Heart right ventricle (tissue), 16 donors: ENCODE measurements around the gene PCBD2. TPM values are rescaled to one million over a fixed set of nuclear protein-coding genes. Genes with fewer than 3 reads are reported as not detected.

ENCODE experiments used
- ATAC-seq, 8 donors: fragments of 200-7000 bp; cut with Tn5 transposase; one replicate each; pipeline ENCODE4 v1.9.1; 2020; ENCODE audit warnings: mild to moderate bottlenecking in 8 of 8, moderate library complexity in 8 of 8, moderate number of reproducible peaks in 1 of 8
- DNase-seq, 2 donors: peaks; one replicate each; pipeline ENCODE4 v3.0.0-alpha.2; 2020
- H3K27ac ChIP-seq, 10 donors: fragments of 200-600 bp; sonication (generic) in 2 of 10; one replicate each; pipeline versions ENCODE4 v1.5.0 to v1.8.0; 2020 to 2022; ENCODE audit warnings: mild to moderate bottlenecking in 3 of 10
- H3K27me3 ChIP-seq, 7 donors: fragments of 200-600 bp; one replicate each; pipeline ENCODE4 v1.8.0; 2021 to 2022; ENCODE audit warnings: mild to moderate bottlenecking in 2 of 7
- H3K36me3 ChIP-seq, 9 donors: fragments of 200-600 bp; sonication (generic) in 1 of 9; one replicate each; pipeline versions ENCODE4 v1.5.0 to v1.8.0; 2020 to 2022; ENCODE audit warnings: mild to moderate bottlenecking in 2 of 9
- H3K4me1 ChIP-seq, 9 donors: fragments of 200-600 bp; sonication (generic) in 1 of 9; one replicate each; pipeline versions ENCODE4 v1.5.0 to v1.8.0; 2020 to 2022; ENCODE audit warnings: mild to moderate bottlenecking in 4 of 9
- H3K4me3 ChIP-seq, 10 donors: fragments of 200-600 bp; sonication (generic) in 2 of 10; one replicate each; pipeline versions ENCODE4 v1.5.0 to v1.8.0; 2020 to 2022; ENCODE audit warnings: mild to moderate bottlenecking in 7 of 10, moderate library complexity in 2 of 10
- H3K9me3 ChIP-seq, 11 donors: fragments of 200-600 bp in 10 of 11; sonication (generic) in 2 of 11; one replicate each; pipeline versions ENCODE4 v1.5.0 to v1.8.0; 2013 to 2022; ENCODE audit warnings: mild to moderate bottlenecking in 2 of 11, control low read depth in 1 of 11, moderate library complexity in 1 of 11
- CTCF ChIP-seq, 9 donors: fragments of 200-600 bp; sonication (generic) in 2 of 9; IDR thresholded peaks; one replicate each; pipeline versions ENCODE4 v1.5.0 to v1.8.0; 2021 to 2022; ENCODE audit warnings: antibody characterized with exemption in 9 of 9, mild to moderate bottlenecking in 5 of 9, moderate library complexity in 1 of 9
- WGBS, 2 donors: extraction: QIAGEN DNeasy Blood & Tissue Kit; methylation state at CpG; one replicate each; pipeline ENCODE4 v1.1.7; 2013; ENCODE audit warnings: inconsistent platforms in 1 of 2; 5-methylcytosine and 5-hydroxymethylcytosine counted together
- intact Hi-C, 10 donors: fragments of 100-400 bp; cut with DNase I; formaldehyde crosslinking; loops; one replicate each; pipeline versions ENCODE4 v1.11.1 to v1.14.2; 2022
- polyA plus RNA-seq, 2 donors: library from polyadenylated mRNA; stranded (reverse); fragments of 200-250 nt; gene quantifications; one replicate each; pipeline ENCODE4 v1.2.3, GENCODE V29; 2013
- total RNA-seq, 10 donors: library from RNA; stranded (reverse); fragmentation: NEBNext Ultra II Directional in 3 of 10; extraction: Animal tissue kit (Norgen Biotek cat#: 25700) in 3 of 10; gene quantifications; one replicate each; pipeline versions ENCODE4 v1.2.1 to v1.2.4, GENCODE V29; 2021 to 2023
- donor health status: Arrhythmogenic right ventricular cardiomyopathy.
- donor health status: ischemic (EF 13 %, LVEDD 7.1; RV severe dilation, severe dysfunction).
- donor health status: healthy with polysubstance abuse.
- donor health status: DM: no; HTN: yes; CAD: no.
- donor health status: DM: no; HTN: no; CAD: no.
- donor health status: ischemic (EF 25% LVEDD 6.9; RV normal size, moderate dysfunction).
- donor health status: ischemic (EF 25% LVEDD 5.7; RV mildly dilated, moderate dysfunction).
- donor health status: healthy.
- donor health status: DM: yes; HTN: yes; CAD: no.
- donor health status: Ischemic cardiomyopathy.
- donor health status: ischemic (EF 35%, LVEDD 5.7; RV mildly dilated, moderate dysfunction).
- donor health status: nonischemic (EF 11% LVEDD 7.7; RV severe dilation, severe dysfunction).
- donor health status: DM: yes; HTN: yes; CAD: no.
- donor health status: PGD.
- donor health status: ischemic (EF 29% LVEDD 5.4; RV normal size, mild dysfunction).
- donor health status: nonischemic (EF 23%, LVEDD 6.1; RV moderate dilation, normal function).

PCBD2 gene
- total and polyA plus RNA-seq, 12 donors: 6.9 to 36.4 (median 24.5) TPM

- Histone ChIP-seq H3K27me3 (no peaks in the 10 kb centered on the region), H3K27ac (no peak within 1 kb of the TSS), H3K4me1 (no peaks in the 10 kb centered on the region), H3K9me3 (no peaks in the 10 kb centered on the region), H3K36me3 (peaks cover 0 to 30% (median 8%) of the 10 kb centered on the region in 9 donors), H3K4me3 (no peak within 1 kb of the TSS)
- no peak for DNase-seq
- intact Hi-C loops: no loop called here
- no peak for TF ChIP-seq CTCF (IDR thresholded peaks at IDR 0.05)
- ATAC-seq: no peak
- WGBS, 2 donors: 90 to 92% methylated on average over 3 of the region's 3 CpGs
Observed at GRCh38 chr5:134967607-134968006, 62.7 kb downstream of the PCBD2 start, which contains the start of gene CATSPER3. CATSPER3 (plus strand) TSS chr5:134967907; CDS start chr5:134967992, 85 bp downstream.

GRCh38 chr5:134968055-134968454 is 63.1 kb downstream of the PCBD2 start:
- Histone ChIP-seq H3K27ac (no peak overlapping the region), H3K36me3 (peaks cover 0 to 26% (median 8%) of the 10 kb centered on the region in 9 donors), H3K4me1 (no peaks in the 10 kb centered on the region), H3K9me3 (no peaks in the 10 kb centered on the region), H3K4me3 (no peak overlapping the region), H3K27me3 (no peaks in the 10 kb centered on the region)
- no peak for ATAC-seq
- DNase-seq: no peak
- intact Hi-C loops: no loop called here
- 91 to 93% methylated on average over 3 of the region's 3 CpGs for WGBS, 2 donors
- TF ChIP-seq CTCF (IDR thresholded peaks at IDR 0.05): no peak

- H3K9me3 ChIP-seq: no peaks in the 10 kb centered on the region
- no peak overlapping the region for H3K4me3 ChIP-seq
- DNase-seq: no peak
- no peaks in the 10 kb centered on the region for H3K27me3 ChIP-seq
- no peak overlapping the region for H3K27ac ChIP-seq
- intact Hi-C loops: no loop called here
- no peak for ATAC-seq
- H3K36me3 ChIP-seq: peaks cover 0 to 23% (median 8%) of the 10 kb centered on the region in 9 donors
- no peaks in the 10 kb centered on the region for H3K4me1 ChIP-seq
- no peak for TF ChIP-seq CTCF (IDR thresholded peaks at IDR 0.05)
Observed at GRCh38 chr5:134969166-134969565, 64.2 kb downstream of the PCBD2 start.

- no peaks in the 10 kb centered on the region for H3K4me1 ChIP-seq
- TF ChIP-seq CTCF (IDR thresholded peaks at IDR 0.05): no peak
- H3K27me3 ChIP-seq: no peaks in the 10 kb centered on the region
- H3K36me3 ChIP-seq: peaks cover 0 to 9% (median 0%) of the 10 kb centered on the region in 9 donors
- intact Hi-C loops: no loop called here
- peaks cover 0 to 38% (median 10%) of the 10 kb centered on the region in 11 donors for H3K9me3 ChIP-seq
- DNase-seq (no peak), ATAC-seq (no peak)
- no peak overlapping the region for H3K27ac ChIP-seq
- WGBS, 2 donors: 58 to 67% methylated on average over 2 of the region's 2 CpGs
- H3K4me3 ChIP-seq: no peak overlapping the region
Observed at GRCh38 chr5:134975078-134975715, 70.3 kb downstream of the PCBD2 start.
